Kidney (tissue), 14 donors: ENCODE results near the gene RARG. TPM values are rescaled to one million over a fixed set of nuclear protein-coding genes. Genes with fewer than 3 reads are reported as not detected.

Experiments used
- DNase-seq, 5 donors: peaks; one replicate each; pipeline ENCODE4 v3.0.0-alpha.2; 2013 to 2020
- FAIRE-seq: peaks from 2 replicates; lab custom pipeline; 2012; peaks lifted over from hg19 to GRCh38; lab: Jason Lieb, UNC
- H3K27ac ChIP-seq, 2 donors: one replicate each; pipeline ENCODE4 v1.7.0; 2013; ENCODE audit warnings: low read depth in 2 of 2, low read length in 2 of 2, inconsistent platforms in 1 of 2
- H3K27me3 ChIP-seq: one replicate; pipeline ENCODE4 v1.7.1; 2013; ENCODE audit warnings: low read length, inconsistent platforms; ENCODE audit not compliant: control insufficient read depth, insufficient read depth
- H3K36me3 ChIP-seq, 3 donors: one replicate each; pipeline versions ENCODE4 v1.7.0 to v1.7.1; 2013; ENCODE audit warnings: low read length in 3 of 3, control low read depth in 1 of 3, inconsistent platforms in 1 of 3; ENCODE audit not compliant: insufficient read depth in 3 of 3, control insufficient read depth in 2 of 3
- H3K4me1 ChIP-seq, 3 donors: one replicate each; pipeline versions ENCODE4 v1.7.0 to v1.7.1; 2013; ENCODE audit warnings: low read length in 3 of 3, inconsistent platforms in 1 of 3, low read depth in 1 of 3; ENCODE audit not compliant: control insufficient read depth in 2 of 3, insufficient read depth in 2 of 3
- H3K4me3 ChIP-seq, 3 donors: one replicate each; pipeline versions ENCODE4 v1.7.0 to v1.8.1; 2013; ENCODE audit warnings: low read length in 3 of 3, control low read depth in 1 of 3, inconsistent platforms in 1 of 3
- H3K9ac ChIP-seq, 3 donors: one replicate each; pipeline versions ENCODE4 v1.7.0 to v1.7.1; 2013; ENCODE audit warnings: low read length in 3 of 3, control low read depth in 1 of 3, inconsistent platforms in 1 of 3
- H3K9me3 ChIP-seq, 3 donors: one replicate each; pipeline versions ENCODE4 v1.7.0 to v1.7.1; 2013; ENCODE audit warnings: low read length in 3 of 3, control low read depth in 1 of 3, inconsistent platforms in 1 of 3; ENCODE audit not compliant: control insufficient read depth in 2 of 3, insufficient read depth in 1 of 3
- intact Hi-C: fragments of 100-400 bp; cut with DNase I; formaldehyde crosslinking; loops from one replicate; pipeline ENCODE4 v1.11.1; 2022
- polyA plus RNA-seq: library from polyadenylated mRNA; stranded (reverse); fragments of 350-450 nt; fragmentation: Illumina TruSeq; extraction: RNeasy Lipid Tissue Mini Kit (QIAGEN cat#74804); gene quantifications from one replicate; pipeline ENCODE4 v1.2.3, GENCODE V29; 2014; ENCODE audit warnings: low read depth, low replicate concordance; ENCODE audit not compliant: insufficient read depth
- total RNA-seq: library from RNA; stranded (reverse); fragmentation: NEBNext Ultra II Directional; extraction: Animal tissue kit (Norgen Biotek cat#: 25700); gene quantifications from one replicate; pipeline ENCODE4 v1.2.1, GENCODE V29; 2021
- TF ChIP-seq, protein P1 (sequence below): IDR thresholded peaks from 3 replicates; pipeline ENCODE4 v1.5.1; 2012; ENCODE audit warnings: mild to moderate bottlenecking, moderate library complexity, borderline replicate concordance; ENCODE audit not compliant: insufficient read depth; ENCODE audit errors: extremely low read depth
- donor health status: control.
- donor health status: control.
- donor health status: control.
- donor health status: control.
- donor health status: control.
- donor health status: DM: yes; HTN: yes; CAD: no.
- donor health status: Normal renal cell carcinoma (clear cell type).

Gene RARG
- total and polyA plus RNA-seq, 2 donors from 2014 or later: 13.2 to 34.1 TPM

- Histone ChIP-seq H3K4me3 (no peak overlapping the region), H3K9ac (no peak overlapping the region), H3K27ac (no peak overlapping the region), H3K4me1 (peaks cover 0 to 12% (median 8%) of the 10 kb centered on the region in 3 donors), H3K9me3 (no peaks in the 10 kb centered on the region), H3K27me3 (no peaks in the 10 kb centered on the region), H3K36me3 (peaks cover 2 to 18% (median 15%) of the 10 kb centered on the region in 3 donors)
- intact Hi-C loops: loop anchor here (10.0 kb wide), 1 partner anchor 127 kb away; no protein-coding TSS in a partner anchor
- DNase-seq (peak in 1 of 5 donors; percentile 31), FAIRE-seq (no peak)
- TF ChIP-seq, protein P1, sequence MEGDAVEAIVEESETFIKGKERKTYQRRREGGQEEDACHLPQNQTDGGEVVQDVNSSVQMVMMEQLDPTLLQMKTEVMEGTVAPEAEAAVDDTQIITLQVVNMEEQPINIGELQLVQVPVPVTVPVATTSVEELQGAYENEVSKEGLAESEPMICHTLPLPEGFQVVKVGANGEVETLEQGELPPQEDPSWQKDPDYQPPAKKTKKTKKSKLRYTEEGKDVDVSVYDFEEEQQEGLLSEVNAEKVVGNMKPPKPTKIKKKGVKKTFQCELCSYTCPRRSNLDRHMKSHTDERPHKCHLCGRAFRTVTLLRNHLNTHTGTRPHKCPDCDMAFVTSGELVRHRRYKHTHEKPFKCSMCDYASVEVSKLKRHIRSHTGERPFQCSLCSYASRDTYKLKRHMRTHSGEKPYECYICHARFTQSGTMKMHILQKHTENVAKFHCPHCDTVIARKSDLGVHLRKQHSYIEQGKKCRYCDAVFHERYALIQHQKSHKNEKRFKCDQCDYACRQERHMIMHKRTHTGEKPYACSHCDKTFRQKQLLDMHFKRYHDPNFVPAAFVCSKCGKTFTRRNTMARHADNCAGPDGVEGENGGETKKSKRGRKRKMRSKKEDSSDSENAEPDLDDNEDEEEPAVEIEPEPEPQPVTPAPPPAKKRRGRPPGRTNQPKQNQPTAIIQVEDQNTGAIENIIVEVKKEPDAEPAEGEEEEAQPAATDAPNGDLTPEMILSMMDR: no peak
Observed at GRCh38 chr12:53191885-53192530, 40.0 kb downstream of the RARG start.

DNA sequence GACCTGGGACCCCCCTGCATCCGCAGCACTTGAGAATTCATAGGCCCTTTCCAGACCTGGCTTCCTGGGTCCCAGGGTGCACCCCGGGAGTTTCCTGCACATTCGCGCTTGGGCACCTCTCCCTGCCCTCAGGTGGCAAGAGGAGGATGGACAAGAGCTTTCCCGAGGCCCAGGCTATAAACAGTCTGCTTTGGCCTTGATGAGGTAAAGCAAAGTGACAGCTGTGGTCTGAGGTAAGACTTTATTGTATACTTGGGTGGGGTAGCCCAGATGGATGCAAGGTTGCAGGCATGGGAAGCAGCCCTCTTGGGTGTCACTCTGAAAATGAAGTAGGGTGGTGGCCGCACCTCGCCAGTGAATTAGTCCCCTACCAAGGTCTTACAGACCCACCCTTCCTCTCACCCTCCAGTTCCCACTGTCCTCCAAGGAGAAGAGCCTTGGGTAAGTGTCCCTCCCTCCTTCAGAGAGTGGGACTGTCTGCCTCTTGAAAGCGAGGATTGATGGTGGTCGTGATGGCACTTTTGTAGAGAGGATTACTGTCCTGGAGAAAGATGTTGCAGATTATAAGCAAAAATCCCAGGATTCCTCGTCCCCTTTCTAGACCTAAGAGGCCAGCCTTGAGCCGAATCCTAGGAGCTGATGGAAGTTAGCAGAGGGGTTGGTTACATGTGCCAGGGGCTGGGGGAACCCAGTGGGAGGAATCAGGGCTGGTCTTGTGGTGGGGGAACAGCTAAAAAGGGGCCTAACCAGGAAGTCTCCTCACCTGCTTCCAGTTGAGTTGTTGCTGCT lies 40.7 kb downstream of the RARG start:
- no peak overlapping the region for H3K4me3 ChIP-seq
- H3K27me3 ChIP-seq: no peaks in the 10 kb centered on the region
- FAIRE-seq (no peak), DNase-seq (peak in 1 of 5 donors; percentile 34)
- no peaks in the 10 kb centered on the region for H3K9me3 ChIP-seq
- intact Hi-C loops: loop anchor here (10.0 kb wide), 1 partner anchor 126 kb away; no protein-coding TSS in a partner anchor
- H3K9ac ChIP-seq: no peak overlapping the region
- H3K27ac ChIP-seq: no peak overlapping the region
- H3K36me3 ChIP-seq: peaks cover 5 to 25% (median 20%) of the 10 kb centered on the region in 3 donors
- H3K4me1 ChIP-seq: peaks cover 0 to 8% (median under 1%) of the 10 kb centered on the region in 3 donors
- TF ChIP-seq, protein P1: no peak

- DNase-seq (peak in 4 of 5 donors; percentile 60 to 69 (median 66)), FAIRE-seq (no peak)
- Histone ChIP-seq H3K4me1 (peaks cover 0 to 4% (median 0%) of the 10 kb centered on the region in 3 donors), H3K9me3 (no peaks in the 10 kb centered on the region), H3K4me3 (no peak overlapping the region), H3K36me3 (peaks cover 11 to 36% (median 31%) of the 10 kb centered on the region in 3 donors), H3K27me3 (no peaks in the 10 kb centered on the region), H3K27ac (no peak overlapping the region), H3K9ac (no peak overlapping the region)
- intact Hi-C loops: loop anchor here (10.0 kb wide), 1 partner anchor 125 kb away; no protein-coding TSS in a partner anchor
- TF ChIP-seq, protein P1: peak; percentile 61
Observed at GRCh38 chr12:53190108-53190729, 41.8 kb downstream of the RARG start.
